Vagina (tissue), 2 donors: ENCODE measurements around the gene ZNF512. TPM values are rescaled to one million over a fixed set of nuclear protein-coding genes. Genes with fewer than 3 reads are reported as not detected.
"Not testable (repeated sequence)": the region's sequence is repeated elsewhere in the genome, so short reads cannot be mapped to it uniquely, and the experiment has no call there.

Experiments
- DNase-seq, 2 donors: peaks; one replicate each; pipeline ENCODE4 v3.0.0-alpha.2; 2017; ENCODE audit errors: extremely low spot score in 2 of 2
- H3K27ac ChIP-seq: fragments of 200-600 bp; sonication (generic); one replicate; pipeline ENCODE4 v1.5.1; 2019
- H3K27me3 ChIP-seq: fragments of 200-600 bp; sonication (generic); one replicate; pipeline ENCODE4 v1.5.1; 2019
- H3K36me3 ChIP-seq, 2 donors: fragments of 200-600 bp; sonication (generic); one replicate each; pipeline ENCODE4 v1.5.1; 2017 to 2019
- H3K4me1 ChIP-seq: fragments of 200-600 bp; sonication (generic); one replicate; pipeline ENCODE4 v1.5.1; 2019
- H3K4me3 ChIP-seq, 2 donors: fragments of 200-600 bp; sonication (generic); 1 replicate in 1 of 2; 2 replicates in 1 of 2; pipeline ENCODE4 v1.5.1; 2016 to 2019
- H3K9me3 ChIP-seq: fragments of 200-600 bp; sonication (generic); one replicate; pipeline ENCODE4 v1.5.1; 2019
- CTCF ChIP-seq, 3 experiments: fragments of 450-650 bp in 2 of 3; fragments of 200-600 bp in 1 of 3; sonication (generic) in 1 of 3; IDR thresholded peaks; one replicate each; pipeline ENCODE4 v1.5.1; 2017 to 2019; ENCODE audit warnings: antibody characterized with exemption in 3 of 3, mild to moderate bottlenecking in 2 of 3, moderate library complexity in 2 of 3
- POLR2A ChIP-seq, 2 donors: fragments of 450-650 bp; IDR thresholded peaks; one replicate each; pipeline ENCODE4 v1.6.1; 2017; ENCODE audit warnings: antibody characterized with exemption in 2 of 2, mild to moderate bottlenecking in 2 of 2, moderate library complexity in 2 of 2
- POLR2AphosphoS5 ChIP-seq, 2 donors: sonication (generic); formaldehyde crosslinking; IDR thresholded peaks; one replicate each; pipeline ENCODE4 v1.9.0; 2017; ENCODE audit warnings: antibody characterized with exemption in 2 of 2, mild to moderate bottlenecking in 2 of 2, low read depth in 1 of 2; ENCODE audit not compliant: insufficient read depth in 1 of 2
- intact Hi-C: fragments of 100-400 bp; cut with DNase I; formaldehyde crosslinking; loops from one replicate; pipeline ENCODE4 v1.15.1; 2023
- total RNA-seq: library from RNA; depleted of rRNA; stranded (reverse); fragments of >200 nt; gene quantifications from one replicate; pipeline ENCODE4 v1.2.3, GENCODE V29; 2016

ZNF512 gene
- total RNA-seq, 1 donor from 2014 or later, result 35.4 TPM

GRCh38 chr2:27613985-27614384, 31.1 kb downstream of the ZNF512 start:
- no peak overlapping the region for H3K27ac ChIP-seq
- intact Hi-C loops, result no loop called here
- no peak overlapping the region for H3K4me3 ChIP-seq
- TF ChIP-seq POLR2A (IDR thresholded peaks at IDR 0.05) (no peak), POLR2AphosphoS5 (IDR thresholded peaks at IDR 0.05; ENCODE audit: insufficient read depth in 1 of 2, low read depth in 1 of 2) (no peak), CTCF (IDR thresholded peaks at IDR 0.05) (no peak)
- no peak for DNase-seq
- H3K36me3 ChIP-seq, result peaks cover 0 to 51% of the 10 kb centered on the region in 2 donors
- H3K4me1 ChIP-seq, result no peaks in the 10 kb centered on the region
- H3K27me3 ChIP-seq, result no peaks in the 10 kb centered on the region
- H3K9me3 ChIP-seq, result no peaks in the 10 kb centered on the region

DNA sequence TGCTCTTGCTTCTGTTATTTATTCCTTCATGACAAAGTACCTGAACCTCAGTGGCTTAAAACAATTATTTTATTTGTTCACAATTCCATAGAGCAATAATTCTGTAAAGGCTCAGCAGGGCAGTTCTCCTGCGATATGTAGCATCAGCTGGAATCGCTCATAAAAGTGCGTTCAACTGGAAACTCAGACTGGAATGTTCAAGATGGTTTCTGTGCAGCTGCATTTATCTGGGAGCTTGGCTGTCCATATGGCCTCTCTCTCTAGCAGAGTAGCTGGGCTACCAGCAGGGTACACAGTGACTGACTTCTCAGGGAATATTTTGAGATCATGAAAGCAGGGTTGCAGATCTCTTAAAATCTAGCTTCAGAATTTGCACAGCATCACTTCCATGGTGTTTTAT, 32.5 kb downstream of the ZNF512 start:
- intact Hi-C loops, result no loop called here
- DNase-seq, result no peak
- Histone ChIP-seq H3K36me3 (peaks cover 0 to 58% of the 10 kb centered on the region in 2 donors), H3K27ac (no peak overlapping the region), H3K4me1 (no peaks in the 10 kb centered on the region), H3K4me3 (no peak overlapping the region), H3K27me3 (no peaks in the 10 kb centered on the region), H3K9me3 (no peaks in the 10 kb centered on the region)
- TF ChIP-seq CTCF (IDR thresholded peaks at IDR 0.05) (no peak), POLR2AphosphoS5 (IDR thresholded peaks at IDR 0.05; ENCODE audit: insufficient read depth in 1 of 2, low read depth in 1 of 2) (no peak), POLR2A (IDR thresholded peaks at IDR 0.05) (no peak)

DNA sequence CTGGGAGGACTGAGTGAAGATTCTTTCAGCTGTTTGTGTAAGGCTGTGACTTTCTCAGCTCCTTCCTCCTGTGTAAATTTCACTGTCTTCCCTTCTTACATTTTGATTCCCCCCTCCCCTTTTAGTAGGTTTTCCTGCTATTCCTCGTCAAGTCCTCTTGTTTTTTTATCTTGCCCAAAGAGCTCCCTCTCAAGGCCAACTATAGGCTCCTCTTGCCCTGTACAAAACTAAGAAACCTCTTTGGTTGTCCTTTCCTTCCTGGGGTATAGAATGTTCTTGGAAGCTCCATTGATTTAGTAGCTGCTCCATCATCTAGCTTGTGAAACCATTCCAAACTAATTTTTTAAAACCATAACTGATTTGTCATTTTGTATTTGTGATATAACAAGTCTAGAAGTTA, 38.7 kb downstream of the ZNF512 start:
- no peak overlapping the region for H3K27ac ChIP-seq
- no peak for DNase-seq
- no peak overlapping the region for H3K4me3 ChIP-seq
- H3K36me3 ChIP-seq, result peaks cover 0 to 58% of the 10 kb centered on the region in 2 donors
- intact Hi-C loops, result no loop called here
- H3K27me3 ChIP-seq, result no peaks in the 10 kb centered on the region
- H3K4me1 ChIP-seq, result no peaks in the 10 kb centered on the region
- H3K9me3 ChIP-seq, result no peaks in the 10 kb centered on the region
- no peak for TF ChIP-seq CTCF (IDR thresholded peaks at IDR 0.05)
- TF ChIP-seq POLR2AphosphoS5 (IDR thresholded peaks at IDR 0.05; ENCODE audit: insufficient read depth in 1 of 2, low read depth in 1 of 2), result no peak
- no peak for TF ChIP-seq POLR2A (IDR thresholded peaks at IDR 0.05)

- Histone ChIP-seq H3K4me1 (peaks cover 4% of the 10 kb centered on the region), H3K9me3 (no peaks in the 10 kb centered on the region), H3K27me3 (no peaks in the 10 kb centered on the region), H3K36me3 (peaks cover 0 to 44% of the 10 kb centered on the region in 2 donors), H3K27ac (no peak overlapping the region), H3K4me3 (no peak overlapping the region)
- no peak for TF ChIP-seq POLR2A (IDR thresholded peaks at IDR 0.05)
- DNase-seq, result no peak
- intact Hi-C loops, result no loop called here
Observed at GRCh38 chr2:27622921-27623384, 40.1 kb downstream of the ZNF512 start.

DNA sequence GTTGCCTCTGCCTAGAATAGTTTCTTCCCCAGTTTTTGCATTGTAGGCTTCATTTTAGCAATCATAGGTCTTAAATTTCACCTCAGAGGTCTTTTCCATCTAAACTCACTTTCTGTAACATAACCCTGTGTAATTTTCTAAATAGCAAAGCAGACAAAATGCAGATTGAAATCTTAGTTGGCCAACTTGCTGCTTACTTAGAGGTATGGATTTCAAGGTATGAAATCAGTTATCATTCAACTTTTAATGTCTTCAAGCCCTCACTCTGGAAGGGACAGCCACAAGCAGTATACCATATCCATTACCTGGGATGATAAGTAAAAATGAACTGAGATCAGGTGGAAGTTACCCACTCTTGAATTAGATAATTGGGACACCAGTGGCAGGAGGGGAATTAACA, 42.1 kb downstream of the ZNF512 start:
- no peak for TF ChIP-seq POLR2AphosphoS5 (IDR thresholded peaks at IDR 0.05; ENCODE audit: insufficient read depth in 1 of 2, low read depth in 1 of 2)
- Histone ChIP-seq H3K27ac (no peak overlapping the region), H3K4me3 (no peak overlapping the region), H3K27me3 (no peaks in the 10 kb centered on the region), H3K36me3 (peaks cover 0 to 30% of the 10 kb centered on the region in 2 donors), H3K9me3 (no peaks in the 10 kb centered on the region), H3K4me1 (peaks cover 15% of the 10 kb centered on the region)
- intact Hi-C loops, result loop anchor here (5.0 kb wide), 1 partner anchor 133 kb away; no protein-coding TSS in a partner anchor
- no peak for DNase-seq

- H3K9me3 ChIP-seq, DNase-seq, H3K27me3 ChIP-seq, H3K27ac ChIP-seq, H3K4me3 ChIP-seq: not testable (repeated sequence)
- intact Hi-C loops, result loop anchor here (5.0 kb wide), 1 partner anchor 134 kb away; no protein-coding TSS in a partner anchor
- Histone ChIP-seq H3K4me1 (peaks cover 26% of the 10 kb centered on the region), H3K36me3 (peaks cover 0 to 25% of the 10 kb centered on the region in 2 donors)
Observed at GRCh38 chr2:27626323-27626722, 43.5 kb downstream of the ZNF512 start.

DNA sequence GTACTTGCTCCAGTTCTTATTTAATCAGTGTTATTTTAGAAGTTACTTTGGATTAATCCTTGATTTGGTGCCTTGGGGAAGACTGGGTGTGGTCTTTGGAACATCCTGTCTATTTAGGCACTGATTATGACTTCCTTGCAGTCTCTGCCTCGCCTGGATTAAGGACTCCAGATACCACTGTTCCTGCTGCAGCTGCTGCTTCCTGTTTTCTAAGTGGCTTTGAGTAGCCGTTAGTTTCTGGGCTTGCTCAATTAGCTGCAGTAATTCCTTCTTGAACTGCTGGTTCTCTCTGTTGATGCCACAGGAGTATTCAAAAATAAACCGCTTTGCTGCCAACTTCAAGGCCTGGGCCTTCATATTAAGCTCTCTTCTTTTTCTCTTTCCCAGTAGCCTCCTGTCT, 44.1 kb downstream of the ZNF512 start:
- intact Hi-C loops, result loop anchor here (5.0 kb wide), 1 partner anchor 135 kb away; no protein-coding TSS in a partner anchor
- peaks cover 26% of the 10 kb centered on the region for H3K4me1 ChIP-seq

More for the DNA sequence above, 44.1 kb downstream of the ZNF512 start:
- not testable (repeated sequence) for H3K27me3 ChIP-seq, DNase-seq, H3K4me3 ChIP-seq, H3K9me3 ChIP-seq
- Histone ChIP-seq H3K27ac (peak overlapping the region; percentile 41), H3K36me3 (peaks cover 0 to 22% of the 10 kb centered on the region in 2 donors)
